ENCODE results near the gene TRIP13.

GRCh38 chr5:915946-916345, 23.3 kb downstream of the TRIP13 start:
- TF ChIP-seq POLR2AphosphoS5 (IDR thresholded peaks at IDR 0.05; ENCODE audit: borderline replicate concordance, low read depth, low read length): no peak
- TF ChIP-seq EZH2 (IDR thresholded peaks at IDR 0.05): no peak
